ENCODE data around the gene PATL1. TPM values are rescaled to one million over a fixed set of nuclear protein-coding genes. Genes with fewer than 3 reads are reported as not detected.

The PATL1 gene
- total and polyA plus RNA-seq, 2 of the 8 experiments (the other 6 are each of a cell fraction or from before 2014, with no cell fraction given) = 30.4 to 33.4 TPM

- no peaks in the 10 kb centered on the region for H3K36me3 ChIP-seq (ENCODE audit: control insufficient read depth in 2 of 4, insufficient read depth in 4 of 4, low read length in 3 of 4)
- no peaks in the 10 kb centered on the region for H3K23me2 ChIP-seq (ENCODE audit: low read depth, low read length)
- no peak overlapping the region for H2AK5ac ChIP-seq (ENCODE audit: low read depth, low read length)
- H3K27ac ChIP-seq (ENCODE audit: low read depth, low read length) = no peak overlapping the region
- FAIRE-seq (no peak), DNase-seq (ENCODE audit: low read depth in 1 of 2, low spot score in 2 of 2) (no peak)
- no peaks in the 10 kb centered on the region for H3K4me1 ChIP-seq (replicated peaks in 1 of 4; ENCODE audit: control insufficient read depth in 3 of 4, insufficient read depth in 4 of 4, low read length in 3 of 4)
- no peak overlapping the region for H3K4me3 ChIP-seq (ENCODE audit: extremely low read depth in 1 of 4, insufficient read depth in 2 of 4, low read depth in 3 of 4, low read length in 4 of 4)
- H4K5ac ChIP-seq (ENCODE audit: insufficient read length, low read depth, low read length) = no peak overlapping the region
- H3K79me2 ChIP-seq (ENCODE audit: control insufficient read depth in 1 of 2, insufficient read depth in 2 of 2, low read length in 2 of 2) = no peaks in the 10 kb centered on the region
- no peak overlapping the region for H2BK12ac ChIP-seq (ENCODE audit: low read depth, low read length)
- H2BK20ac ChIP-seq (ENCODE audit: low read length) = no peak overlapping the region
- TF ChIP-seq E2F6 (IDR thresholded peaks at IDR 0.05) (no peak), PHF8 (conservative IDR thresholded peaks at IDR 0.05; ENCODE audit: low read depth, low read length) (no peak), KDM1A (IDR thresholded peaks at IDR 0.05; ENCODE audit: borderline replicate concordance, low read length) (no peak), CBX8 (IDR thresholded peaks at IDR 0.05; ENCODE audit: borderline replicate concordance, low read depth, low read length) (no peak), CHD2 (IDR thresholded peaks at IDR 0.05; ENCODE audit: low read length) (no peak)
- H3K4ac ChIP-seq (replicated peaks; ENCODE audit: insufficient read length, low read depth, low read length) = no peak overlapping the region
- H3K56ac ChIP-seq (replicated peaks; ENCODE audit: insufficient read length, low read depth, low read length) = no peak overlapping the region
- no peak overlapping the region for H2AFZ ChIP-seq (ENCODE audit: low read length)
- H4K91ac ChIP-seq (replicated peaks; ENCODE audit: insufficient read length, low read length) = no peak overlapping the region
- CTCF ChIA-PET (ENCODE audit: partially characterized antibody) = no interaction called here
- no peak overlapping the region for H4K8ac ChIP-seq (ENCODE audit: extremely low read depth, insufficient read depth, low read length)
- no peak overlapping the region for H3K23ac ChIP-seq (ENCODE audit: insufficient read length)
- POLR2A ChIA-PET (ENCODE audit: partially characterized antibody) = no interaction called here
- H3K9me3 ChIP-seq (ENCODE audit: insufficient read depth in 2 of 2, low read depth in 1 of 2, low read length in 1 of 2) = no peaks in the 10 kb centered on the region
- H3K4me2 ChIP-seq (ENCODE audit: insufficient read depth in 1 of 2, low read depth in 2 of 2, low read length in 2 of 2) = no peak overlapping the region
- H4K20me1 ChIP-seq (replicated peaks in 1 of 2; ENCODE audit: control insufficient read depth in 1 of 2, insufficient read depth in 2 of 2, low read length in 2 of 2) = no peaks in the 10 kb centered on the region
- H2BK15ac ChIP-seq (ENCODE audit: low read length) = no peak overlapping the region
- no peak overlapping the region for H3K18ac ChIP-seq (ENCODE audit: extremely low read depth, low read length)
- no peak overlapping the region for H3K9ac ChIP-seq (replicated peaks in 1 of 4; ENCODE audit: extremely low read depth in 1 of 4, low read depth in 3 of 4, low read length in 3 of 4)
- no peak overlapping the region for H3K14ac ChIP-seq (ENCODE audit: insufficient read length)
- no peak overlapping the region for H2BK120ac ChIP-seq (replicated peaks; ENCODE audit: low read depth, low read length)
- 67% methylated on average over 1 of the region's 1 CpG; no CpG with 5 or more reads in 1 of the 2 experiments for WGBS, 2 experiments (ENCODE audit: extremely low coverage in 1 of 2, insufficient coverage in 1 of 2, insufficient read length in 1 of 2, insufficient replicate concordance in 2 of 2, low coverage in 1 of 2, low lambda C conversion rate in 2 of 2, missing lambda C conversion rate in 1 of 2)
- H3K27me3 ChIP-seq (replicated peaks in 1 of 4; ENCODE audit: control insufficient read depth in 3 of 4, extremely low read depth in 1 of 4, insufficient read depth in 3 of 4, low read length in 3 of 4) = no peaks in the 10 kb centered on the region
- H3K79me1 ChIP-seq (ENCODE audit: low read depth, low read length) = no peaks in the 10 kb centered on the region
- no peak overlapping the region for H2BK5ac ChIP-seq (ENCODE audit: low read depth, low read length)
Measured at GRCh38 chr11:59708537-59708936, 39.7 kb upstream of the PATL1 start.

Data from H1 (cell line).